Measurements from ENCODE around the gene CARNS1.

The CARNS1 gene

DNA sequence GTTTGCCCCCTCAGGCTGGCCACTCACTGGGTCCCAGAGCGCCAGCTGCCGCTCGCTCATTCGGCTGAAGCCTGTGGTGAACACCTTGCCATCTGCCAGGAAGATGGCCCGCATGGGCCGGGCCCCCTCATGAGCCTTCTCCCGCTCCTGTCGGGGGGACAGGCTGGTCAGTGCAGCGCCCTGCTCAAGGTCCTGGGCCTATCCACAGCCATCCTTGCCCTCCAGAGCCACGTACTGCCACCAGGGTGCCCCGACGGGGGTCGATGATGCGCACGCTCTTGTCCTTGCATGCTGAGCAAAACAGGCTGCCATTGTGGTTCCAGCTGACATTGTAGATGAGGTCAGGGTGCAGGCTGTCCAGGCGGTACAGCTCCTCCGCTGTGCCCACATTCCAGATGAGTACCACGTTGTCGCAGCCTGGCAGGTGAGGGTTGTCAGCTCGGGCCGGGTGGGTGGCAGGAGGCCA lies 25.7 kb downstream of the CARNS1 start:
- TF ChIP-seq CTCF (IDR thresholded peaks at IDR 0.05; ENCODE audit: insufficient read depth, low read length, poor library complexity, severe bottlenecking) (no peak), EZH2phosphoT487 (conservative IDR thresholded peaks at IDR 0.05; ENCODE audit: low read length) (no peak)
- Histone ChIP-seq H3K4me3 (ENCODE audit: insufficient read depth, low read length, poor library complexity, severe bottlenecking) (no peak overlapping the region), H3F3A (ENCODE audit: insufficient read depth) (peaks cover 86% of the 10 kb centered on the region), H2AFZ (ENCODE audit: low read depth, low read length, severe bottlenecking) (no peak overlapping the region), H3K9ac (ENCODE audit: low read length) (peak overlapping the region; percentile 100), H3K79me2 (ENCODE audit: insufficient read depth, low read length) (peaks cover 24% of the 10 kb centered on the region; the same call in 1 of the 2 replicates), H3K27me3 (ENCODE audit: low read length) (no peaks in the 10 kb centered on the region), H3K9me3 (ENCODE audit: insufficient read depth, low read length) (no peaks in the 10 kb centered on the region), H3K36me3 (ENCODE audit: low read length) (no peaks in the 10 kb centered on the region), H4K20me1 (ENCODE audit: low read depth, low read length) (no peaks in the 10 kb centered on the region), H3K27ac (ENCODE audit: low read depth, low read length) (peak overlapping the region; percentile 100), H3K4me2 (ENCODE audit: low read depth, low read length, poor library complexity, severe bottlenecking) (peak overlapping the region; percentile 99), H3K9me2 (replicated peaks; ENCODE audit: insufficient read depth, low read length) (no peaks in the 10 kb centered on the region)

DNA sequence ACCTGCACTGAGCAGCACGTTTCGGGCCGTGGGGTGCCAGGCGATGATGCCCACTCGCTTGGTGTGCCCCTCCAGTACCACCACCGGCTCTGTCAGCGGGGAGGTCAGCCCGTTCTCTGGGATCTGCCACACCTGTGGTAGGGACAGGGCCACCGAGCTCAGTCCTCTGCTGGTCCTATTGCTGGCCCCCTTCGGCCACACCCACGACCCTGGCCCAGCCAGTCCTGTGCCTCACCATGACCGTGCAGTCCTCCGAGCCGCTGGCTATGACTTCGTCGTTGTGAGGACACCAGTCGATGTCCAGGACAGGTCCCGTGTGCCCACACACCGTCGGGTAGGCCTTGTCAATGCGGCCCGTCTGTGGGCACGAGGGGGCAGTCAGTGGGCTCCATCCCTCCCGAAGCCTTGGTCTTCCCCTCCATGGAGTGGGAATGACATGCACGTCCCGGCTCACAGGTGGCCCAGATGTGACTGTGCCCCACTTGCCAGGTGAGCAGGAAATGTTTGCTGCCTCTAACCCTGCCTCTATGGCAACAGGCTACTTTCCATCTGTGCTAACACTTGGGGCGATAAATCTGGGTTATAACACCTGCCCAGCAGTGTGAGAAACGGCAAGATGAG lies 26.4 kb downstream of the CARNS1 start:
- peak overlapping the region; percentile 100 for H3K27ac ChIP-seq (ENCODE audit: low read depth, low read length)

DNA sequence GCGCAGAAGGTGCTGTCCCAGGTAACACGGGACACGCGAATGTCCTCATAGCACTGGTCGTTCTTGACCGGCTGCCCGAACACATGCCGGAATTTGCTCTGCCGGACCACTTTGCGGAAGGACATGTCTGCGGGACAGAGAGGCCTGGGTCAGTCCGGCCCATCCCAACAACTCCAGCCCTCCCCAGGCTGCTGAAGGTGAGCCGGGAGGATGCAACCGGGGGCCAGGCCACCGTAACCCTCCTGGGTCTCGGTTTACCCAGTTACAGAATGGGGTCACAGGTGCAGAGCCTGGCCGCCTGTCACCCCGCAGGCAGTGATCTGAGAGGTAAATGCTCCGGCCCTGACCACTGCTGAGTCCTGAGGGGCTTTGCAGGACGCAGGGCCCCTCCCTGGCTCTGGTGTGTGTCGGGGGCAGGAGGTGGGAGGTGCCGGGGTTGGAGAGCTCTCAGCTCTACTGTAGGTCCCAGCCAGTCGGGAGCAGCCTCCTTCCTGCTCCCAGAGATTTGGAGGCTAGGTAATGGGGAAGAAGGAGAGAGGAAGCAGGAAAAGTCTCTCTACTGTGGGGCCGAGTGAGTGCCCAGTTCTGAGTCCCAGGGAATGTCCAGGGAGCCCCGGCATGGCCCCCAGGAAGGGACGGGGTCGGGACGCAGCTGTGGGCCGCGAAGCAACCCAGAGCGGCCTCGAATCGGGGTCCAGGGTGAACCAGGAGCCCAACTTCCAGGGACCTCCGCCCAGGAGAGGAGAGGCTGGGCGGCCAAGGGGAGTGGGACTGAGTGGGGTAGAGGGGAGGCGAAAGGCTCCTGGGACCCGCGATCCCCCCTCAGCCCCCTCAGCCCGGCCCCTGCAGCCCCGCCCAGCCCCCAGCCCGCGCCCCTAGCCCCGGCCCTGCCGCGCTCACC lies 27.3 kb downstream of the CARNS1 start:
- Histone ChIP-seq H2AFZ (ENCODE audit: low read depth, low read length, severe bottlenecking) (no peak overlapping the region), H3K4me3 (ENCODE audit: insufficient read depth, low read length, poor library complexity, severe bottlenecking) (peak overlapping the region; percentile 46), H3K9ac (ENCODE audit: low read length) (peak overlapping the region; percentile 63)

More for the DNA sequence above, 26.4 kb downstream of the CARNS1 start:
- Histone ChIP-seq H3K9me3 (ENCODE audit: insufficient read depth, low read length) (no peaks in the 10 kb centered on the region), H2AFZ (ENCODE audit: low read depth, low read length, severe bottlenecking) (no peak overlapping the region), H4K20me1 (ENCODE audit: low read depth, low read length) (no peaks in the 10 kb centered on the region), H3K79me2 (ENCODE audit: insufficient read depth, low read length) (peaks cover 18% of the 10 kb centered on the region; the same call in 1 of the 2 replicates), H3K36me3 (ENCODE audit: low read length) (no peaks in the 10 kb centered on the region), H3K4me2 (ENCODE audit: low read depth, low read length, poor library complexity, severe bottlenecking) (peak overlapping the region; percentile 73), H3K9me2 (replicated peaks; ENCODE audit: insufficient read depth, low read length) (no peaks in the 10 kb centered on the region), H3K27me3 (ENCODE audit: low read length) (no peaks in the 10 kb centered on the region), H3K4me3 (ENCODE audit: insufficient read depth, low read length, poor library complexity, severe bottlenecking) (no peak overlapping the region), H3K9ac (ENCODE audit: low read length) (no peak overlapping the region), H3F3A (ENCODE audit: insufficient read depth) (peaks cover 80% of the 10 kb centered on the region)
- TF ChIP-seq CTCF (IDR thresholded peaks at IDR 0.05; ENCODE audit: insufficient read depth, low read length, poor library complexity, severe bottlenecking) = no peak
- no peak for TF ChIP-seq EZH2phosphoT487 (conservative IDR thresholded peaks at IDR 0.05; ENCODE audit: low read length)

More for the DNA sequence above, 27.3 kb downstream of the CARNS1 start:
- H3K9me3 ChIP-seq (ENCODE audit: insufficient read depth, low read length) = no peaks in the 10 kb centered on the region
- H3F3A ChIP-seq (ENCODE audit: insufficient read depth) = peaks cover 74% of the 10 kb centered on the region
- no peak for TF ChIP-seq CTCF (IDR thresholded peaks at IDR 0.05; ENCODE audit: insufficient read depth, low read length, poor library complexity, severe bottlenecking)
- no peak for TF ChIP-seq EZH2phosphoT487 (conservative IDR thresholded peaks at IDR 0.05; ENCODE audit: low read length)
- no peaks in the 10 kb centered on the region for H3K36me3 ChIP-seq (ENCODE audit: low read length)
- H3K27me3 ChIP-seq (ENCODE audit: low read length) = no peaks in the 10 kb centered on the region
- H4K20me1 ChIP-seq (ENCODE audit: low read depth, low read length) = no peaks in the 10 kb centered on the region
- no peaks in the 10 kb centered on the region for H3K9me2 ChIP-seq (replicated peaks; ENCODE audit: insufficient read depth, low read length)
- H3K4me2 ChIP-seq (ENCODE audit: low read depth, low read length, poor library complexity, severe bottlenecking) = peak overlapping the region; percentile 73
- peak overlapping the region; percentile 100 for H3K27ac ChIP-seq (ENCODE audit: low read depth, low read length)
- peaks cover 17% of the 10 kb centered on the region; the same call in 1 of the 2 replicates for H3K79me2 ChIP-seq (ENCODE audit: insufficient read depth, low read length)

Data from SU-DHL-6 (cell line).